Loucy (cell line): ENCODE data around the gene ZNF692.

ENCODE experiments used
- H2AFZ ChIP-seq: fragments of 200-600 bp; sonication (generic); 2 replicates; pipeline ENCODE4 v1.6.0; 2016; ENCODE audit warnings: antibody characterized with exemption, mild to moderate bottlenecking, low read length, moderate library complexity
- H3F3A ChIP-seq: fragments of 200-600 bp; 2 replicates; pipeline ENCODE4 v1.6.0; 2016; ENCODE audit warnings: antibody characterized with exemption, low read depth, mild to moderate bottlenecking
- H3K27me3 ChIP-seq: fragments of 200-600 bp; sonication (generic); 2 replicates; pipeline ENCODE4 v1.6.1; 2014; ENCODE audit warnings: low read length, mild to moderate bottlenecking; ENCODE audit not compliant: insufficient read depth, poor library complexity, severe bottlenecking
- H3K36me3 ChIP-seq: fragments of 200-600 bp; sonication (generic); 2 replicates; pipeline ENCODE4 v1.6.1; 2016; ENCODE audit warnings: low read length; ENCODE audit not compliant: insufficient read depth
- H3K4me1 ChIP-seq: fragments of 200-600 bp; sonication (generic); 2 replicates; pipeline ENCODE4 v1.5.1; 2014; ENCODE audit warnings: low read length, mild to moderate bottlenecking; ENCODE audit not compliant: insufficient read depth, poor library complexity, severe bottlenecking
- H3K4me2 ChIP-seq: fragments of 200-600 bp; sonication (generic); 2 replicates; pipeline ENCODE4 v1.6.0; 2014; ENCODE audit warnings: antibody characterized with exemption, low read length, low read depth, mild to moderate bottlenecking; ENCODE audit not compliant: poor library complexity, severe bottlenecking
- H3K4me3 ChIP-seq: fragments of 200-600 bp; sonication (generic); 2 replicates; pipeline ENCODE4 v1.5.1; 2014; ENCODE audit warnings: low read length, mild to moderate bottlenecking, mixed read lengths; ENCODE audit not compliant: poor library complexity, severe bottlenecking
- H3K79me2 ChIP-seq: fragments of 200-600 bp; sonication (generic); 2 replicates; pipeline ENCODE4 v1.6.1; 2014; ENCODE audit warnings: low read length; ENCODE audit not compliant: insufficient read depth
- H3K9ac ChIP-seq: fragments of 200-600 bp; sonication (generic); 2 replicates; pipeline ENCODE4 v1.6.0; 2014; ENCODE audit warnings: mild to moderate bottlenecking, low read depth, low read length, moderate library complexity; ENCODE audit not compliant: poor library complexity, severe bottlenecking
- H3K9me2 ChIP-seq: fragments of 200-600 bp; sonication (generic); replicated peaks from 2 replicates; pipeline ENCODE4 v1.6.1; 2016; ENCODE audit warnings: low read depth, low read length, mixed read lengths
- H3K9me3 ChIP-seq: fragments of 200-600 bp; sonication (generic); 2 replicates; pipeline ENCODE4 v1.6.1; 2014; ENCODE audit warnings: mild to moderate bottlenecking, antibody characterized with exemption, low read length, low read depth; ENCODE audit not compliant: insufficient read depth
- H4K20me1 ChIP-seq: fragments of 200-600 bp; sonication (generic); 2 replicates; pipeline ENCODE4 v1.6.0; 2014; ENCODE audit warnings: antibody characterized with exemption, low read length, mild to moderate bottlenecking; ENCODE audit not compliant: insufficient read depth, poor library complexity, severe bottlenecking
- EZH2phosphoT487 ChIP-seq: fragments of 200-600 bp; IDR thresholded peaks from 2 replicates; pipeline ENCODE4 v1.6.1; 2018; ENCODE audit warnings: antibody characterized with exemption, mild to moderate bottlenecking, moderate library complexity, borderline replicate concordance
- TF ChIP-seq, protein P1 (sequence below): fragments of 200-600 bp; sonication (generic); conservative IDR thresholded peaks from 2 replicates; pipeline ENCODE4 v1.5.1; 2014; ENCODE audit warnings: mild to moderate bottlenecking, antibody characterized with exemption, low read length

ZNF692 gene

DNA sequence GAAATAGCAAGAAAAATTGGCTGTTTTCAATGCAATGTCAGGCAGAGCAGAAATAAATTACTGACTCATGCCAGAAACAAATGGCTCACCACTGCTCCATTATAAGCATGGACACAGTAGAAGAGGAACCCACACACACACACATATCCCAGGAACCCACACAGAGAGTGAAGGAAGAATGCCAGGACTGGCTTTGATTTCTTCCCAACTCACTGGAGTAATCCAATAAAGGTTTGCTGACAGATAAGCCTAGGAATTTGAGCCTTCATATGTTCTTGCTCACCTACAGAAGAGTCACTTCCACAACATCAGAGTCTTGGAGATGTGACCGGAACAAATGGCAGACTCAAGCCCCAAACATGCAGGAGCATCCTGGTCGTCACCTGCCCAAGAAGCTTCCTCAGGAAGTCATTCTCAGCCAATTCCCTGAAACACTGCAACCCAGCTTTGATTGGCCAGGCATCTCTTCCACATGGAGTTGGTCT lies 35.3 kb downstream of the ZNF692 start:
- Histone ChIP-seq H3K36me3 (no peaks in the 10 kb centered on the region), H3K9me2 (no peaks in the 10 kb centered on the region), H3K79me2 (peaks cover 67% of the 10 kb centered on the region), H2AFZ (no peak overlapping the region), H3K4me3 (peak overlapping the region; percentile 95), H3F3A (no peaks in the 10 kb centered on the region), H3K27me3 (no peaks in the 10 kb centered on the region), H3K4me2 (peak overlapping the region; percentile 94), H3K4me1 (peaks cover 68% of the 10 kb centered on the region), H3K9me3 (no peaks in the 10 kb centered on the region), H3K9ac (peak overlapping the region; percentile 93), H4K20me1 (peaks cover 15% of the 10 kb centered on the region)
- TF ChIP-seq, protein P1, sequence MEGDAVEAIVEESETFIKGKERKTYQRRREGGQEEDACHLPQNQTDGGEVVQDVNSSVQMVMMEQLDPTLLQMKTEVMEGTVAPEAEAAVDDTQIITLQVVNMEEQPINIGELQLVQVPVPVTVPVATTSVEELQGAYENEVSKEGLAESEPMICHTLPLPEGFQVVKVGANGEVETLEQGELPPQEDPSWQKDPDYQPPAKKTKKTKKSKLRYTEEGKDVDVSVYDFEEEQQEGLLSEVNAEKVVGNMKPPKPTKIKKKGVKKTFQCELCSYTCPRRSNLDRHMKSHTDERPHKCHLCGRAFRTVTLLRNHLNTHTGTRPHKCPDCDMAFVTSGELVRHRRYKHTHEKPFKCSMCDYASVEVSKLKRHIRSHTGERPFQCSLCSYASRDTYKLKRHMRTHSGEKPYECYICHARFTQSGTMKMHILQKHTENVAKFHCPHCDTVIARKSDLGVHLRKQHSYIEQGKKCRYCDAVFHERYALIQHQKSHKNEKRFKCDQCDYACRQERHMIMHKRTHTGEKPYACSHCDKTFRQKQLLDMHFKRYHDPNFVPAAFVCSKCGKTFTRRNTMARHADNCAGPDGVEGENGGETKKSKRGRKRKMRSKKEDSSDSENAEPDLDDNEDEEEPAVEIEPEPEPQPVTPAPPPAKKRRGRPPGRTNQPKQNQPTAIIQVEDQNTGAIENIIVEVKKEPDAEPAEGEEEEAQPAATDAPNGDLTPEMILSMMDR = no peak
- TF ChIP-seq EZH2phosphoT487 = no peak

DNA sequence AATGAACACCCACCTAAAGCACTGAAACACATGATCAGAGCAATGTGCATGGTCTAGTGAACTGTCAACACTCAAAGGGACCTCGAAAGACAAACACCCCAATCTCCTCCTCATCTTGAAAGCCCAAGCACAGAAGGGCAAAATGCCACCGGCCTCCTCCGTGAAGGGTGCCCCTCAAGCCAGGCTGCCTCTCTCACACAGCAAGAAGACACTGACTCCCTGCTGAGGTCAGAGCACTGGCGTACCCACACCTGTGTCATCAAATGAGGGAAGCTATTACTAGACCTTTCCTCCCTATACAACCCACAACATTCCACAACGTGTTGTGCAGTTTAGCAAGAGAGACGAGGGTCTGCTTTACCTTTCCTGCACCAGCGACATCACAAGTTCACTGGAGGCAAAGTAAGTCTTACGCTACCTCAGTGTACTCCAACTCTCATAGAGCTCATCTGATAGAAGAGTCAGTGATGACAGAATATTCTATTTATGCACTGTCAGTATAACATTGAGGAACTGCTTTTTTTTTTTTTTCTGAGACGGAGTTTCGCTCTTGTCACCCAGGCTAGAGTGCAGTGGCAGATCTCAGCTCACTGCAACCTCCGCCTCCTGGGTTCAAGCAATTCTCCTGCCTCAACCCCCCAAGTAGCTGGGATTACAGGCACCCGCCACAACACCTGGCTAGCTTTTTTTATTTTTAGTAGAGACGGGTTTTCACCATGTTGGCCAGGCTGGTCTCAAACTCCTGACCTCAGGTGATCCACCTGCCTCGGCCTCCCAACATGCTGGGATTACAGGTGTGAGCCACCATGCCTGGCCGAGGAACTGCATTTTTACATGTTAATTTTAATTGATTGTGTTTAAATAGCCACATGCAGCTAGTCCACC lies 36.5 kb downstream of the ZNF692 start:
- Histone ChIP-seq H3K79me2 (peaks cover 70% of the 10 kb centered on the region), H3K9me2 (no peaks in the 10 kb centered on the region), H3K4me1 (peaks cover 68% of the 10 kb centered on the region), H3K9me3 (no peaks in the 10 kb centered on the region), H3K36me3 (no peaks in the 10 kb centered on the region), H4K20me1 (peaks cover 15% of the 10 kb centered on the region), H3K27me3 (no peaks in the 10 kb centered on the region), H3F3A (no peaks in the 10 kb centered on the region), H2AFZ (no peak overlapping the region), H3K4me2 (peak overlapping the region; percentile 94), H3K9ac (peak overlapping the region; percentile 93), H3K4me3 (peak overlapping the region; percentile 95)
- TF ChIP-seq EZH2phosphoT487 = no peak
- TF ChIP-seq, protein P1 = no peak

DNA sequence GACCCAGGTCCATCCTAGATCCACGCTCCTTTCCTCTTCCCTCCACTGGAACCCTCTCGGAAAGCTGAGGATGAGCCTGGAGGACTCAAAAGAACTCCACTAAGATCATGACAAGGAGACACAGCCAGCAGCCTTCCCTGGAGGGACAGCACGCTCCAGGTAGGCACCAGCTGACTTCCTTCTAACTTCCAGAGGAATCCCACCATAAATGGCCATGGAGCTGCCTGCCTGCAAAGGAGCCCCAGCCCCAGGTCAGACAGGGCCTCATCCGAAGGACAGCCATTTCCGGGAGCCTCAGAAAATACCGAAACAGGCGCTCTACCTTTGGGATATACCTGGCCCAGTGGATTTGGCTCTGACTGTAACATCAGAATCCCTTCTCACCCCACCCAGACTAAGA lies 37.2 kb downstream of the ZNF692 start:
- peak overlapping the region; percentile 26 for H3K9ac ChIP-seq
- peaks cover 70% of the 10 kb centered on the region for H3K79me2 ChIP-seq
- peaks cover 15% of the 10 kb centered on the region for H4K20me1 ChIP-seq

More for the DNA sequence above, 37.2 kb downstream of the ZNF692 start:
- H3K9me3 ChIP-seq = no peaks in the 10 kb centered on the region
- peaks cover 1% of the 10 kb centered on the region; the same call in 1 of the 2 replicates for H3K36me3 ChIP-seq
- H3K27me3 ChIP-seq = no peaks in the 10 kb centered on the region
- H3K4me2 ChIP-seq = peak overlapping the region; percentile 94
- H3K4me3 ChIP-seq = peak overlapping the region; percentile 95
- H3K4me1 ChIP-seq = peaks cover 67% of the 10 kb centered on the region
- no peaks in the 10 kb centered on the region for H3K9me2 ChIP-seq
- no peaks in the 10 kb centered on the region for H3F3A ChIP-seq
- TF ChIP-seq EZH2phosphoT487 = no peak
- TF ChIP-seq, protein P1 = no peak
- no peak overlapping the region for H2AFZ ChIP-seq
